HG03342 (cell line): Measurements from ENCODE around the gene ARTN.

Experiments
- ATAC-seq: cut with Tn5 transposase; IDR thresholded peaks from one replicate; pipeline ENCODE4 v1.9.1; 2021; ENCODE audit warnings: mild to moderate bottlenecking, moderate library complexity; ENCODE audit not compliant: unreplicated experiment

ARTN gene

GRCh38 chr1:43970502-43970901, 36.9 kb downstream of the ARTN start:
- no peak for ATAC-seq

GRCh38 chr1:43970911-43971310, 37.3 kb downstream of the ARTN start:
- no peak for ATAC-seq

GRCh38 chr1:43971336-43971980, 37.9 kb downstream of the ARTN start:
- ATAC-seq = no peak

GRCh38 chr1:43973981-43974442, 40.4 kb downstream of the ARTN start:
- ATAC-seq = no peak

GRCh38 chr1:43974443-43975248, 41.0 kb downstream of the ARTN start, which contains the start of gene ATP6V0B:
TSS of gene ATP6V0B (plus strand) at chr1:43974960. CDS start at chr1:43975041, 81 bp downstream.
- peak; percentile 68 for ATAC-seq

GRCh38 chr1:43975249-43975961, 41.8 kb downstream of the ARTN start:
- ATAC-seq = no peak

- ATAC-seq = no peak
Observed at GRCh38 chr1:43976045-43976444, 42.4 kb downstream of the ARTN start.

GRCh38 chr1:43976890-43977289, 43.3 kb downstream of the ARTN start:
- no peak for ATAC-seq

- no peak for ATAC-seq
Observed at GRCh38 chr1:43977376-43978263, 44.0 kb downstream of the ARTN start.

GRCh38 chr1:43978264-43978550, 44.6 kb downstream of the ARTN start:
- no peak for ATAC-seq

- ATAC-seq = no peak
Observed at GRCh38 chr1:43978551-43979260, 45.1 kb downstream of the ARTN start, which contains the start of gene B4GALT2. TSS of gene B4GALT2 (plus strand) at chr1:43979210. CDS start at chr1:43981161, 1,951 bp downstream.

GRCh38 chr1:43979261-43979527, 45.6 kb downstream of the ARTN start:
- no peak for ATAC-seq

GRCh38 chr1:43979528-43980254, 46.1 kb downstream of the ARTN start:
- no peak for ATAC-seq

GRCh38 chr1:43980255-43981134, 46.9 kb downstream of the ARTN start:
- no peak for ATAC-seq

GRCh38 chr1:43981135-43981491, 47.5 kb downstream of the ARTN start:
- no peak for ATAC-seq

GRCh38 chr1:43981636-43982035, 48.0 kb downstream of the ARTN start:
- ATAC-seq = no peak

GRCh38 chr1:43982241-43982640, 48.6 kb downstream of the ARTN start:
- no peak for ATAC-seq

- ATAC-seq = no peak
Observed at GRCh38 chr1:43982808-43983207, 49.2 kb downstream of the ARTN start.
